Stimulated activated CD4-positive, alpha-beta T cell treated with anti-CD3 and anti-CD28 coated beads, Interleukin-12 subunit alpha, Interleukin-12 subunit beta, amount 100 ng/mL, for 4 hours (primary cell): Measurements from ENCODE around the gene CD44.

Source experiments
- DNase-seq: peaks from one replicate; pipeline ENCODE4 v3.0.0-alpha.2; 2020

CD44 gene

GRCh38 chr11:35241083-35241482 lies 102.1 kb downstream of the CD44 start:
- DNase-seq = no peak

DNA sequence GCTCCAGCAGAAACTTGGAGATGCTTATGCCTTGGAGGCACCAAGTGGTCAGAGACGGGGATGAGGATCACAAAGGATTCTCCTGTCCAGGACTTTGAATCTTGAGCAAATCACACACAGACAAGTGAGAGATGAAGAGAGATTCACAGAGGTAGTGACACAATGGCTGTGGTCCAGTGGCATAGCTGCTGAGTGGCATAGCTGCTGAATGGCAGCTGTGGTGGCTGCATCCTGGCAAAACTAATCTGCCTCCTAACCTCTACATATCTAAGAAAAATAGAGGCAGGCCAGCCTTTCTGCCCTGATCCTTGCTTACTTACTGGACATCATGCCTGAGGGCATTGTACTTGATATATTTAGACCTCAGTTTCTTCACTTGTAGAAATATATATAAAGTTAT lies 102.6 kb downstream of the CD44 start:
- no peak for DNase-seq

- no peak for DNase-seq
Observed at GRCh38 chr11:35242412-35243242, 103.7 kb downstream of the CD44 start.

DNA sequence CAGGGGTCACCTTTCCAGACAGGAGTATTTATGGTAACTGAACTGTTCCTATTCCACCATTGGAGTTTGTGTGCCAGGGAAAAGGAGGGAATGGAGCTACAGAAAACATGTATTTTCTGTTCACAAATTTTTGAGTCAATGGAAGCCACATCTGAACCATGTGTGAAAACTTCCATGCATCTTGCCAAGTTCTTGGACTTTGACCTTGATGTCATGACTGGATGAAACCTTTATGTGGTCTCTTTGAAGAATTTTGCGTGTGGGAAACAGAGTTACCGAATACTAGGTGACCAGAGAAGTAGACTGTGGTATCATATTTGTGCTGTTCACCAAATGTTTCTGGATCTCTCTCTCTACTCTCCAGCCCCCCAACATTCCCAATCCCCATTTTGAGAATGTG lies 104.8 kb downstream of the CD44 start:
- no peak for DNase-seq

- DNase-seq = no peak
Observed at GRCh38 chr11:35245056-35245455, 106.1 kb downstream of the CD44 start.

- DNase-seq = no peak
Observed at GRCh38 chr11:35245786-35246185, 106.8 kb downstream of the CD44 start.

- DNase-seq = no peak
Observed at GRCh38 chr11:35246745-35247144, 107.8 kb downstream of the CD44 start.

DNA sequence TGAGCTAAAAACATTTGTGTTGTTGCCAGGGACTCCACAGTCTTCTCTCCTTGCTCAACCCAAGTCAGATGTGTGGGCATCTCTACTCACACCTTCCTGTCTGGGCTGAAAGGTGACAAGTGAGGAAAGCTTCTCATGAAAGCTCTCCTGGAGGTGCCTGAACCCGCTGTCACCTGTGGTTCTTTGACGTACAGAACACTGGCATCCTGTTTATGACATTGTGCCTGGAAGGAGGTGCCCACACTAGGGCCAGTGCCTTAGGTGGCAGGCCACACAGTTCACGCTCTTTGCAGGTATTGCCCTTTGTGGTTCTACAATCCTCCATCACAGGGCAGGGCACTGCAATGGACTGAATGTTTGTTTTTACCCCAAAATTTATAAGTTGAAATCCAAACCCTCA lies 108.5 kb downstream of the CD44 start:
- DNase-seq = no peak

DNA sequence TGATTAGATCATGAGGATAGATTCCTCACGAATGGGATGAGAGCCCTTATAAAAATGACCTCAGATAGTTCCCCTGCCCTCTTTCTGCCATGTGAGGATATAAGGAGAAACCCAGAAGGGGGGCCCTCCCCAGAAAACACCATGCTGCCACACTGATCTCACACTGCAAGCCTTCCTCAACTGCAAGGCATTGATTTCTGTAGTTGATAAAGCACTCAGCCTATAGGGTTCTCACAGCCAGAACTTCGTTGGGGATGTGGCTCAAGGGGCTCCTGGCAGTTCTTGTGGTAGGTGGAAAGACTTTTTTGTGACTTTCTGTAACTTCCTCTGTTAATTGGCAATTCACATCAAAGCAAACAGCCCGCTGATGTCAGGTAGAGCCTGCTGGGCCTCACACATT lies 108.9 kb downstream of the CD44 start:
- DNase-seq = no peak

DNA sequence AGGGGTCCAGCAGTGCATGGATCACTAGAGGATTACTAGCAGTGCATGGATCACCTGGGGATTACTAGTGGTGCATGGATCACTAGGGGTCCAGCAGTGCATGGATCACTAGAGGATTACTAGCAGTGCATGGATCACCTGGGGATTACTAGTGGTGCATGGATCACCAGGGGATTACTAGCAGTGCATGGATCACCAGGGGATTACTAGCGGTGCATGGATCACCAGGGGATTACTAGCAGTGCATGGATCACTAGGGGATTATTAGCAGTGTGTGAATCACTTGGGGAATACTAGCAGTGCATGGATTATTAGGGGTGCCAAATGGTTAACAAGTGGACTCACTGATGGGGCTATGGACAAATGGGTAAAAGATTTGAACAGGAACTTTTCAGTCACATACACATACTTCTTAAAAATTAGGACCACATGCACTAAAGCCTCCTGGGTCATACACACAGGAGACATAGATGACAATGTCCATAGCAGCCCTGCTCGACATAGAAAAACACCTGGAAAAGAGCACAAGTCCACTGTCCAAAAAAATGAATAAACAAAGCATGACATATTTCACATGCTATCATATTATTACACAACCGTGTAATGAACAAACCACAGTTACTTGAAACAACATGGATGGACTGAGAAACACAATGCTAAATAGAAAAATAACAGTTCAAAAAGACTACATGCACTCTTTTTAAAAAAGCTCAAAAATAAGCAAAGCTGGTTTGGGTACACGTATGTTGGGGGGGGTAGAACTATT lies 109.8 kb downstream of the CD44 start:
- DNase-seq = no peak

- DNase-seq = no peak
Observed at GRCh38 chr11:35250192-35250591, 111.2 kb downstream of the CD44 start.

GRCh38 chr11:35250621-35251020 lies 111.7 kb downstream of the CD44 start:
- DNase-seq = no peak

- no peak for DNase-seq
Observed at GRCh38 chr11:35253237-35253636, 114.3 kb downstream of the CD44 start.

- no peak for DNase-seq
Observed at GRCh38 chr11:35255514-35255913, 116.5 kb downstream of the CD44 start.

GRCh38 chr11:35256296-35256695 lies 117.3 kb downstream of the CD44 start:
- DNase-seq = no peak

GRCh38 chr11:35257281-35257680 lies 118.3 kb downstream of the CD44 start:
- no peak for DNase-seq

- DNase-seq = no peak
Observed at GRCh38 chr11:35259529-35259928, 120.6 kb downstream of the CD44 start.

DNA sequence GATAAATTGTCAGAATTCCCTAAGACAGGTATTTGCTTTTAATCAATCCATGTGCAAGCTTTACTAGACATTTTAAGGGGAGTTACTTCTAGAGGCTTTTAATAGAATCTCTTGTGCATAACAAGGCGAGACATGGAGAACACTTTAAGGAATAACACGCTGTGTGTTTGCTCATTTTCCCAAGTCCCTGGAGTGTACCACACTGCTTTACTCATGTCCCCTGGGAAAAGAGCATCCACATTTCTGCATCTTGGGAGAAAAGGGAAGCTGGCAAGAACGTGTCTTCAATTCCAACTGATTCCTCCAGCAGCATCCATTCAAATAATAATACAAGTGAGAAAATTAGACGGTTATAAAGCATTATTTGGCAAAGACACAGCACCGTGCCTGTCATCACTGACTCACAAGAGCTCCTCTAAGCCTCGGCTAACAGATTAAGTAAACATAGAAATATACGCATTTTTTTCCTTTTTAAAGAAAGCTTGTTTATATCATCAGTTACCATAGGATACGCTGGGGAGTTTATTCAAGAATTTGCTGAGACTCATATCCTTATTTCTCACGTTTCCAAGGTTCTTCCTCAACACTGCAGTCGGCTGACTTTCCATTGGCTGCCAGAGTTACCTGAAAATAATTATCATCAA lies 121.5 kb downstream of the CD44 start:
- no peak for DNase-seq

DNA sequence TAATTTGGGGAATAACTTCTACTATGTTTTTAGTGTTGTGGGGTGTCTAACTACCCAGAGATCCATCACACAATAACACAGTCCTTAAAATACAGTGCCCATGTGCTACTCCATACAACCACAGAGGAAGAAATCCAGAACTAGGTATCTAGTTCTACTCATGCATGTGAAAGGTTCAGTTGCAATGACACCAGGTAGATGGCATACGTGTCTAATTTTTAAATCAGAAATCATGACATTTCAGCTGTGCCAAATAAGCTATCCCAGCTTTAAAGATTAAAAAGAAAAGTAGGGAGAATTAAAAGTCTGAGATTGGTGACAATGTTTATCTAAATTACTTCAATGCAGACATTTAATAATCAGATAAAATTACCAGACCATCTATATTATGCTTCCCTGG lies 122.2 kb downstream of the CD44 start:
- no peak for DNase-seq

GRCh38 chr11:35262056-35262455 lies 123.1 kb downstream of the CD44 start:
- no peak for DNase-seq

DNA sequence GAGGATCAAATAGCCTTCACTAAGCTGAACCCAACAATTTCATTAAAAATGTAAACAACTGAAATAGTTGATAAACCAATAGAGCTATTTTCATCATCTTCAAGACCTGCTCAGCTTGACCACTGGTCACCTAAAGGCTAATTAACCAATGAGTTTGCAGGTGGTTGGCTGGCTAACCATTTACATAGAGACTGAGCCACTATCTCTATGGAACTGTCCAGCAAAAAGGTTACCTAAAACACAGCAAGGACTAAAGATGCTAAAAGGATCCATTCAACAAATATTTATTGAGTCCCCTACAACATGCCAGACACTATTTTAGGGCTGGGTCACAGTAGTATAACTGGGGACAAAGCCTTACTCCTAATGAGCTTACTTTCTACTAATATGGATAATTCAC lies 123.8 kb downstream of the CD44 start:
- DNase-seq = no peak

DNA sequence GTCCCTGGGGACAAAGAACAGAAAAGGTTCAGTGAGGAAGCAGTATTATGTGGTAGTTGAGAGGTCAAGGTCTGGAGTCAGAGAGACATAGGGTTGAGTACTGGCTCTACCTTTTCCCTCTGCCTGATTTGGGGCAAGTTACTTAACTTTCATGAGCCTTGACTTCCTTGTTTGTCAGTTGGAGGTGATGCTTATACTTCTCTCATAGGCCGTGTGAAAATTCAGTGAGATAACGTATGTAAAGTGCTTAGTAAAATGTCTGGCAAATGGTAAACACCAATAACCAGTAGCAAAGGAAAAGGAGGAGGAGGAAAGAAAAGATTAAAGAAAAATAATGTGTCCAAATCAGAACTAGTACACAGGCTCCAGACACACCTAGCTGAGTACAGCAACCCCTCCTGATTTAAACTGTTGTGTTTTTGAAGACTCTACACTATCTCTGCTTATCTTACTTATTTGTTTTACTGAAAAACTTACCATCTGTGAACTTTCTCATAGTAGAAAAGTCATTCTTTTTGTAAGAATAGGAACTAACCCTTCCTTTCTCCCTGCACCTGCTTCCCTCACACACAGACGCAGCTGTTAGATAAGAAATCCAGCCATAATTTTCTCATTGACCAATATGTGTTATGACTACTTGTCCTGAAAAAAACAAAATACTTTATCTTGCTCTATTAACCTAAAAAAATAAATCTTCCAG lies 126.9 kb downstream of the CD44 start:
- no peak for DNase-seq

- no peak for DNase-seq
Observed at GRCh38 chr11:35267504-35267903, 128.5 kb downstream of the CD44 start.
